Activated naive CD4-positive, alpha-beta T cell treated with anti-CD3 and anti-CD28 coated beads for 36 hours (primary cell): ENCODE measurements around the gene BMI1. TPM values are rescaled to one million over a fixed set of nuclear protein-coding genes. Genes with fewer than 3 reads are reported as not detected.

Experiments
- CTCF ChIA-PET: fragments of 350-600 bp; sonication (Branson Sonifier 250); formaldehyde crosslinking; loops from one replicate; lab custom pipeline; 2021; ENCODE audit warnings: antibody characterized with exemption; lab: Charles Lee
- DNase-seq: peaks from one replicate; pipeline ENCODE4 v3.0.0-alpha.2; 2020
- H3K27ac Mint-ChIP-seq: one replicate; pipeline ENCODE4 v1.8.0; 2021; ENCODE audit warnings: mild to moderate bottlenecking, mixed read lengths
- H3K27me3 Mint-ChIP-seq: one replicate; pipeline ENCODE4 v1.8.0; 2021; ENCODE audit warnings: low read depth, mixed read lengths
- H3K36me3 Mint-ChIP-seq: one replicate; pipeline ENCODE4 v1.8.0; 2021; ENCODE audit warnings: low read depth, mixed read lengths
- H3K4me1 Mint-ChIP-seq: one replicate; pipeline ENCODE4 v1.8.0; 2021; ENCODE audit warnings: low read depth, mixed read lengths
- H3K4me3 Mint-ChIP-seq: one replicate; pipeline ENCODE4 v1.8.0; 2021; ENCODE audit warnings: mild to moderate bottlenecking, moderate library complexity, mixed read lengths
- H3K9me3 Mint-ChIP-seq: one replicate; pipeline ENCODE4 v1.8.0; 2021; ENCODE audit warnings: mixed read lengths
- intact Hi-C: fragments of 100-400 bp; cut with micrococcal nuclease; formaldehyde crosslinking; loops from one replicate; pipeline ENCODE4 v1.15.1; 2023
- total RNA-seq, 2 experiments: library from RNA; stranded (reverse); gene quantifications; one replicate each; pipeline ENCODE4 v1.2.3, GENCODE V29; 2021

Gene BMI1
- total RNA-seq, 2 experiments from 2014 or later, result 28.2 to 32.1 TPM

GRCh38 chr10:22333167-22333974 lies 12.5 kb downstream of the BMI1 start:
- CTCF ChIA-PET, result no interaction called here
- H3K27ac Mint-ChIP-seq, result peak overlapping the region; percentile 20
- H3K36me3 Mint-ChIP-seq, result peaks cover 16% of the 10 kb centered on the region
- peak overlapping the region; percentile 31 for H3K4me3 Mint-ChIP-seq
- H3K9me3 Mint-ChIP-seq, result no peaks in the 10 kb centered on the region
- H3K27me3 Mint-ChIP-seq, result peaks cover 48% of the 10 kb centered on the region
- H3K4me1 Mint-ChIP-seq, result peaks cover 20% of the 10 kb centered on the region
- intact Hi-C loops, result loop anchor here (1.0 kb wide), 1 partner anchor 10 kb away; no protein-coding TSS in a partner anchor
- no peak for DNase-seq

GRCh38 chr10:22333975-22334282 lies 13.0 kb downstream of the BMI1 start:
- intact Hi-C loops, result loop anchor here (1.0 kb wide), 1 partner anchor 11 kb away; no protein-coding TSS in a partner anchor
- no peak for DNase-seq
- Mint-ChIP-seq H3K27me3 (peaks cover 54% of the 10 kb centered on the region), H3K9me3 (no peaks in the 10 kb centered on the region), H3K27ac (peak overlapping the region; percentile 20), H3K4me1 (peaks cover 24% of the 10 kb centered on the region), H3K4me3 (peak overlapping the region; percentile 31), H3K36me3 (peaks cover 16% of the 10 kb centered on the region)
- CTCF ChIA-PET, result no interaction called here

- no peak for DNase-seq
- intact Hi-C loops, result no loop called here
- H3K9me3 Mint-ChIP-seq, result no peaks in the 10 kb centered on the region
- CTCF ChIA-PET, result no interaction called here
- peaks cover 25% of the 10 kb centered on the region for H3K4me1 Mint-ChIP-seq
- peaks cover 54% of the 10 kb centered on the region for H3K27me3 Mint-ChIP-seq
- H3K36me3 Mint-ChIP-seq, result peaks cover 11% of the 10 kb centered on the region
- no peak overlapping the region for H3K27ac Mint-ChIP-seq
- peak overlapping the region; percentile 75 for H3K4me3 Mint-ChIP-seq
Measured at GRCh38 chr10:22334414-22335172, 13.7 kb downstream of the BMI1 start.

- peak overlapping the region; percentile 36 for H3K27ac Mint-ChIP-seq
- peaks cover 55% of the 10 kb centered on the region for H3K27me3 Mint-ChIP-seq
- DNase-seq, result peak; percentile 75
- H3K36me3 Mint-ChIP-seq, result peaks cover 7% of the 10 kb centered on the region
- no peaks in the 10 kb centered on the region for H3K9me3 Mint-ChIP-seq
- peak overlapping the region; percentile 75 for H3K4me3 Mint-ChIP-seq
- intact Hi-C loops, result no loop called here
- CTCF ChIA-PET, result no interaction called here
- peaks cover 29% of the 10 kb centered on the region for H3K4me1 Mint-ChIP-seq
Measured at GRCh38 chr10:22335173-22335933, 14.5 kb downstream of the BMI1 start.

GRCh38 chr10:22338185-22338900 lies 17.4 kb downstream of the BMI1 start:
- no peak overlapping the region for H3K27ac Mint-ChIP-seq
- no peak for DNase-seq
- CTCF ChIA-PET, result interaction anchor here (0.6 to 1.3 kb wide), 2 partner anchors 21 to 651 kb away, joined by 3 to 4 read pairs; no protein-coding TSS in a partner anchor
- peaks cover 5% of the 10 kb centered on the region for H3K36me3 Mint-ChIP-seq
- H3K4me1 Mint-ChIP-seq, result peaks cover 26% of the 10 kb centered on the region
- H3K4me3 Mint-ChIP-seq, result no peak overlapping the region
- no peaks in the 10 kb centered on the region for H3K9me3 Mint-ChIP-seq
- intact Hi-C loops, result no loop called here
- H3K27me3 Mint-ChIP-seq, result peaks cover 63% of the 10 kb centered on the region

- no peak overlapping the region for H3K4me3 Mint-ChIP-seq
- peaks cover 61% of the 10 kb centered on the region for H3K27me3 Mint-ChIP-seq
Measured at GRCh38 chr10:22338931-22339330, 18.0 kb downstream of the BMI1 start.

GRCh38 chr10:22339761-22340328 lies 18.9 kb downstream of the BMI1 start:
- CTCF ChIA-PET, result interaction anchor here (0.5 to 1.0 kb wide), 4 partner anchors 14 to 836 kb away, joined by 3 to 4 read pairs (median 3); no protein-coding TSS in a partner anchor
- Mint-ChIP-seq H3K36me3 (peaks cover 2% of the 10 kb centered on the region), H3K27ac (peak overlapping the region; percentile 74)

More at GRCh38 chr10:22338931-22339330, 18.0 kb downstream of the BMI1 start:
- Mint-ChIP-seq H3K4me1 (peaks cover 20% of the 10 kb centered on the region), H3K9me3 (no peaks in the 10 kb centered on the region), H3K36me3 (no peaks in the 10 kb centered on the region), H3K27ac (no peak overlapping the region)
- no peak for DNase-seq
- intact Hi-C loops, result no loop called here
- CTCF ChIA-PET, result interaction anchor here (1.3 kb wide), 1 partner anchor 651 kb away, joined by 4 read pairs; no protein-coding TSS in a partner anchor

GRCh38 chr10:22340329-22341189 lies 19.7 kb downstream of the BMI1 start:
- Mint-ChIP-seq H3K4me3 (peak overlapping the region; percentile 88), H3K27ac (peak overlapping the region; percentile 74), H3K36me3 (peaks cover 2% of the 10 kb centered on the region), H3K9me3 (no peaks in the 10 kb centered on the region), H3K4me1 (peaks cover 19% of the 10 kb centered on the region), H3K27me3 (peaks cover 69% of the 10 kb centered on the region)
- DNase-seq, result peak; percentile 63
- CTCF ChIA-PET, result interaction anchor here (0.6 to 1.0 kb wide), 4 partner anchors 14 to 324 kb away, joined by 3 to 4 read pairs (median 3); no protein-coding TSS in a partner anchor
- intact Hi-C loops, result loop anchor here (1.0 to 10.0 kb wide), 13 partner anchors 18 to 844 kb away; partner anchors contain the start of genes COMMD3, DNAJC1, MSRB2 and PIP4K2A

More at GRCh38 chr10:22339761-22340328, 18.9 kb downstream of the BMI1 start:
- Mint-ChIP-seq H3K9me3 (no peaks in the 10 kb centered on the region), H3K27me3 (peaks cover 70% of the 10 kb centered on the region), H3K4me1 (peaks cover 20% of the 10 kb centered on the region), H3K4me3 (peak overlapping the region; percentile 88)
- DNase-seq, result no peak
- intact Hi-C loops, result loop anchor here (1.0 to 10.0 kb wide), 13 partner anchors 18 to 844 kb away; partner anchors contain the start of genes COMMD3, DNAJC1, MSRB2 and PIP4K2A

GRCh38 chr10:22341190-22341925 lies 20.5 kb downstream of the BMI1 start:
- CTCF ChIA-PET, result interaction anchor here (1.0 kb wide), 1 partner anchor 325 kb away, joined by 3 read pairs; no protein-coding TSS in a partner anchor
- intact Hi-C loops, result loop anchor here (2.0 to 10.0 kb wide), 6 partner anchors 95 to 817 kb away; partner anchors contain the start of genes MSRB2, PIP4K2A and SKIDA1
- H3K36me3 Mint-ChIP-seq, result peaks cover 2% of the 10 kb centered on the region
- no peak for DNase-seq
- H3K9me3 Mint-ChIP-seq, result no peaks in the 10 kb centered on the region
- H3K27ac Mint-ChIP-seq, result no peak overlapping the region
- peaks cover 72% of the 10 kb centered on the region for H3K27me3 Mint-ChIP-seq
- H3K4me1 Mint-ChIP-seq, result peaks cover 19% of the 10 kb centered on the region
- H3K4me3 Mint-ChIP-seq, result peak overlapping the region; percentile 66

GRCh38 chr10:22341926-22342196 lies 21.0 kb downstream of the BMI1 start:
- Mint-ChIP-seq H3K4me3 (no peak overlapping the region), H3K9me3 (no peaks in the 10 kb centered on the region)
- CTCF ChIA-PET, result no interaction called here

More at GRCh38 chr10:22341926-22342196, 21.0 kb downstream of the BMI1 start:
- H3K4me1 Mint-ChIP-seq, result peaks cover 19% of the 10 kb centered on the region
- H3K27me3 Mint-ChIP-seq, result peaks cover 72% of the 10 kb centered on the region
- intact Hi-C loops, result loop anchor here (2.0 to 10.0 kb wide), 6 partner anchors 95 to 817 kb away; partner anchors contain the start of genes MSRB2, PIP4K2A and SKIDA1
- DNase-seq, result no peak
- peaks cover 2% of the 10 kb centered on the region for H3K36me3 Mint-ChIP-seq
- H3K27ac Mint-ChIP-seq, result no peak overlapping the region
